Bronchial epithelial cell (primary cell): ENCODE measurements around the gene SH3BP4. TPM values are rescaled to one million over a fixed set of nuclear protein-coding genes. Genes with fewer than 3 reads are reported as not detected.

Source experiments
- DNase-seq: peaks from one replicate; pipeline ENCODE4 v3.0.0-alpha.2; 2010; ENCODE audit warnings: low read depth
- FAIRE-seq: peaks from 2 replicates; lab custom pipeline; 2011; peaks lifted over from hg19 to GRCh38; lab: Jason Lieb, UNC
- H3K27me3 ChIP-seq: 2 replicates; pipeline ENCODE4 v1.5.1; 2011; ENCODE audit warnings: low read length; ENCODE audit not compliant: control insufficient read depth, insufficient read depth
- H3K36me3 ChIP-seq: 2 replicates; pipeline ENCODE4 v1.5.1; 2011; ENCODE audit warnings: low read length; ENCODE audit not compliant: control insufficient read depth, insufficient read depth
- H3K4me3 ChIP-seq: 2 replicates; pipeline ENCODE4 v1.5.1; 2011; ENCODE audit warnings: mild to moderate bottlenecking, low read depth, low read length, control low read depth
- total RNA-seq: library from RNA; depleted of rRNA; stranded (reverse); fragments of >200 nt; gene quantifications from 2 replicates; pipeline ENCODE4 v1.2.1, GENCODE V29; 2014
- TF ChIP-seq, protein P1 (sequence below): IDR thresholded peaks from 2 replicates; pipeline ENCODE4 v1.5.1; 2011; ENCODE audit warnings: mild to moderate bottlenecking, moderate library complexity, low read length, control low read depth, inconsistent platforms; ENCODE audit not compliant: insufficient read depth, severe bottlenecking

The SH3BP4 gene
- total RNA-seq, 1 donor from 2014 or later, result 22.1 TPM

GRCh38 chr2:235044501-235045271 lies 92.9 kb downstream of the SH3BP4 start:
- H3K27me3 ChIP-seq, result no peaks in the 10 kb centered on the region
- TF ChIP-seq, protein P1, sequence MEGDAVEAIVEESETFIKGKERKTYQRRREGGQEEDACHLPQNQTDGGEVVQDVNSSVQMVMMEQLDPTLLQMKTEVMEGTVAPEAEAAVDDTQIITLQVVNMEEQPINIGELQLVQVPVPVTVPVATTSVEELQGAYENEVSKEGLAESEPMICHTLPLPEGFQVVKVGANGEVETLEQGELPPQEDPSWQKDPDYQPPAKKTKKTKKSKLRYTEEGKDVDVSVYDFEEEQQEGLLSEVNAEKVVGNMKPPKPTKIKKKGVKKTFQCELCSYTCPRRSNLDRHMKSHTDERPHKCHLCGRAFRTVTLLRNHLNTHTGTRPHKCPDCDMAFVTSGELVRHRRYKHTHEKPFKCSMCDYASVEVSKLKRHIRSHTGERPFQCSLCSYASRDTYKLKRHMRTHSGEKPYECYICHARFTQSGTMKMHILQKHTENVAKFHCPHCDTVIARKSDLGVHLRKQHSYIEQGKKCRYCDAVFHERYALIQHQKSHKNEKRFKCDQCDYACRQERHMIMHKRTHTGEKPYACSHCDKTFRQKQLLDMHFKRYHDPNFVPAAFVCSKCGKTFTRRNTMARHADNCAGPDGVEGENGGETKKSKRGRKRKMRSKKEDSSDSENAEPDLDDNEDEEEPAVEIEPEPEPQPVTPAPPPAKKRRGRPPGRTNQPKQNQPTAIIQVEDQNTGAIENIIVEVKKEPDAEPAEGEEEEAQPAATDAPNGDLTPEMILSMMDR, result no peak
- FAIRE-seq (no peak), DNase-seq (no peak)
- no peak overlapping the region for H3K4me3 ChIP-seq
- H3K36me3 ChIP-seq, result peaks cover 36% of the 10 kb centered on the region

DNA sequence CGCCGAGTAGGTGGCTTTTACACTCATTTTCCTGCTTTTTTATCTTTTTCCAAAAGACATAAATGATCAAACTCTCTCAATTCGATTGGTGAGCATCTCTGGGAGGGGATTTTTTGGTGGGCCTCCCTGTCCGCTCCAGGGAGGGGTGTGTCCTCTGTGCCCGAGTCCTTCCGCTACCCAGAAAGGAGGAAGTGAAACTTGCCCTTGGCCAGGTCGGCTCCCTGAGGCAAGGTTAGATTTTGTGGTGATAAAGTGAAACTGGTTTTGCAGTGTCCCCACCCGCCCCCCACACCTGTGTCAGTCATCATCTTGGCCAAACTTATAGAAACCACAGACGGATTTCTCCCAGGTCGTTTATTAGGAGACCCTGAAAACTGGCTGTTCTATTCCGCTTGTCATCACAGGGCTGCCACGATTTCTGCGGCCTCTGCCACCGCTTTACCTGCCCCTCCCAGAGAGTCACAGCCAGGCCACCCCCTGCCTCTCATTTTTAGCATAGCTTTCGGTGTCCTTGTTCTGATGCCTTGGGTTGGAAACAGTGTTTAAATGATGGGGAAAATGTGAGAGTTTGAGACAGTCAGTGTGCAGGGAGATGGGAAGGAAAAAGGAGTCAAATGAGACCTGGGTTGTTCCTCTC lies 93.6 kb downstream of the SH3BP4 start:
- Histone ChIP-seq H3K27me3 (no peaks in the 10 kb centered on the region), H3K4me3 (no peak overlapping the region), H3K36me3 (peaks cover 36% of the 10 kb centered on the region)
- TF ChIP-seq, protein P1, result no peak
- FAIRE-seq (no peak), DNase-seq (no peak)

DNA sequence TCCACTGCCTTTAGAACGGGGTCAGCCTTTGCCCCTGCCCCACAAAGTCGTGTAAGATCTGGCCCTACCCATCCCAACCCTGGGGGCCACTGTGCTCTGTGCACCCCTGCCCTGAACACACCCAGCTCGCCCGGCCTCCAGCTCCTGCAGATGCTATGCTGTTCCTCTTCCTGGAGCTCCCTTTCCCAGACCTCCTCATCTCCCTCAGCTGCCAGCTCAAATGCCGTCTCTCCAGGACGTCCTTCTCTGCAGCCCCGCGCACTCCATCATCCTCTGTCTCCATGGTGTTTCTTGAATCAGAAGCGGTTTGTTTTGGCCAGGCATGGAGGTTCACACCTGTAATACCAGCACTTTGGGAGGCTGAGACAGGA lies 94.1 kb downstream of the SH3BP4 start:
- no peak for DNase-seq
- TF ChIP-seq, protein P1, result no peak
- peaks cover 33% of the 10 kb centered on the region for H3K36me3 ChIP-seq
- H3K27me3 ChIP-seq, result no peaks in the 10 kb centered on the region
- H3K4me3 ChIP-seq, result no peak overlapping the region
- no peak for FAIRE-seq

GRCh38 chr2:235046589-235046988 lies 94.8 kb downstream of the SH3BP4 start:
- DNase-seq, result no peak
- H3K4me3 ChIP-seq, result no peak overlapping the region
- TF ChIP-seq, protein P1, result no peak
- H3K36me3 ChIP-seq, result peaks cover 28% of the 10 kb centered on the region
- FAIRE-seq, result peak; percentile 28
- H3K27me3 ChIP-seq, result no peaks in the 10 kb centered on the region

GRCh38 chr2:235047171-235048160 lies 95.6 kb downstream of the SH3BP4 start:
- FAIRE-seq (no peak), DNase-seq (no peak)
- Histone ChIP-seq H3K4me3 (no peak overlapping the region), H3K36me3 (peaks cover 22% of the 10 kb centered on the region), H3K27me3 (no peaks in the 10 kb centered on the region)
- TF ChIP-seq, protein P1, result no peak
